Thyroid gland (tissue), 4 donors: ENCODE measurements around the gene HHAT. TPM values are rescaled to one million over a fixed set of nuclear protein-coding genes. Genes with fewer than 3 reads are reported as not detected.

Experiments
- DNase-seq, 2 donors: peaks; one replicate each; pipeline ENCODE4 v3.0.0-alpha.2; 2019
- H3K27ac ChIP-seq, 3 donors: fragments of 200-600 bp; sonication (generic); 1 replicate in 2 of 3; 2 replicates in 1 of 3; pipeline ENCODE4 v1.5.1; 2016 to 2019; ENCODE audit warnings: mild to moderate bottlenecking in 1 of 3, moderate library complexity in 1 of 3
- H3K27me3 ChIP-seq: fragments of 200-600 bp; sonication (generic); one replicate; pipeline ENCODE4 v1.5.1; 2019
- H3K36me3 ChIP-seq, 2 donors: fragments of 200-600 bp; sonication (generic); one replicate each; pipeline ENCODE4 v1.5.1; 2016 to 2019
- H3K4me1 ChIP-seq, 2 donors: fragments of 200-600 bp; sonication (generic); one replicate each; pipeline ENCODE4 v1.5.1; 2017 to 2019
- H3K4me3 ChIP-seq, 3 donors: fragments of 200-600 bp; sonication (generic); replicated peaks in 1 of 3; 1 replicate in 2 of 3; 2 replicates in 1 of 3; pipeline ENCODE4 v1.5.1; 2016; ENCODE audit warnings: mild to moderate bottlenecking in 1 of 3
- H3K9me3 ChIP-seq: fragments of 200-600 bp; sonication (generic); one replicate; pipeline ENCODE4 v1.5.1; 2017
- CTCF ChIP-seq, 6 experiments: fragments of 200-600 bp in 3 of 6; fragments of 450-650 bp in 3 of 6; sonication (generic) in 3 of 6; IDR thresholded peaks; one replicate each; pipeline ENCODE4 v1.5.1; 2016 to 2019; ENCODE audit warnings: antibody characterized with exemption in 6 of 6, mild to moderate bottlenecking in 2 of 6, inconsistent platforms in 1 of 6, moderate library complexity in 1 of 6
- POLR2A ChIP-seq, 2 donors: fragments of 450-650 bp; IDR thresholded peaks; one replicate each; pipeline ENCODE4 v1.6.1; 2017; ENCODE audit warnings: antibody characterized with exemption in 2 of 2, mild to moderate bottlenecking in 2 of 2, moderate library complexity in 1 of 2
- WGBS, 2 donors: methylation state at CpG; one replicate each; pipeline ENCODE4 v1.1.5; 2017; 5-methylcytosine and 5-hydroxymethylcytosine counted together
- intact Hi-C: fragments of 100-400 bp; cut with DNase I; formaldehyde crosslinking; loops from one replicate; pipeline ENCODE4 v1.15.1; 2023
- total RNA-seq, 4 donors: library from RNA; depleted of rRNA; stranded (reverse); fragments of >200 nt; gene quantifications; one replicate each; pipeline ENCODE4 v1.2.3, GENCODE V29; 2016

HHAT gene
- total RNA-seq, 4 donors from 2014 or later: 7.9 to 15.9 (median 10.5) TPM

- Histone ChIP-seq H3K4me3 (no peak overlapping the region), H3K27me3 (no peaks in the 10 kb centered on the region), H3K27ac (no peak overlapping the region), H3K9me3 (no peaks in the 10 kb centered on the region), H3K36me3 (no peaks in the 10 kb centered on the region), H3K4me1 (peaks cover 0 to 15% of the 10 kb centered on the region in 2 donors)
- intact Hi-C loops: no loop called here
- TF ChIP-seq CTCF (IDR thresholded peaks at IDR 0.05): no peak
- no peak for TF ChIP-seq POLR2A (IDR thresholded peaks at IDR 0.05)
- WGBS, 2 donors: 50% methylated on average over 3 of the region's 3 CpGs
- DNase-seq: no peak
Observed at GRCh38 chr1:210594605-210595004, 265.9 kb downstream of the HHAT start.

GRCh38 chr1:210596641-210597040 is 267.9 kb downstream of the HHAT start:
- no peak overlapping the region for H3K4me3 ChIP-seq
- intact Hi-C loops: no loop called here
- no peaks in the 10 kb centered on the region for H3K9me3 ChIP-seq
- DNase-seq: no peak
- H3K4me1 ChIP-seq: peaks cover 0 to 15% of the 10 kb centered on the region in 2 donors
- TF ChIP-seq CTCF (IDR thresholded peaks at IDR 0.05) (no peak), POLR2A (IDR thresholded peaks at IDR 0.05) (no peak)
- no peaks in the 10 kb centered on the region for H3K36me3 ChIP-seq
- no peaks in the 10 kb centered on the region for H3K27me3 ChIP-seq
- H3K27ac ChIP-seq: no peak overlapping the region
- 89 to 91% methylated on average over 2 of the region's 2 CpGs for WGBS, 2 donors

- DNase-seq: peak; percentile 25 to 36
- intact Hi-C loops: no loop called here
- no peaks in the 10 kb centered on the region for H3K36me3 ChIP-seq
- H3K4me3 ChIP-seq: no peak overlapping the region
- H3K27me3 ChIP-seq: no peaks in the 10 kb centered on the region
- peak overlapping the region in 2 of 3 donors; percentile 27 to 56 for H3K27ac ChIP-seq
- H3K4me1 ChIP-seq: peaks cover 0 to 15% of the 10 kb centered on the region in 2 donors
- TF ChIP-seq CTCF (IDR thresholded peaks at IDR 0.05) (no peak), POLR2A (IDR thresholded peaks at IDR 0.05) (no peak)
- H3K9me3 ChIP-seq: no peaks in the 10 kb centered on the region
- WGBS, 2 donors: 82 to 85% methylated on average over 1 of the region's 1 CpG
Observed at GRCh38 chr1:210597555-210598134, 268.9 kb downstream of the HHAT start.

GRCh38 chr1:210598135-210598652 is 269.5 kb downstream of the HHAT start:
- TF ChIP-seq POLR2A (IDR thresholded peaks at IDR 0.05): no peak
- TF ChIP-seq CTCF (IDR thresholded peaks at IDR 0.05): no peak
- peak overlapping the region in 2 of 3 donors; percentile 27 to 56 for H3K27ac ChIP-seq
- intact Hi-C loops: no loop called here
- H3K4me3 ChIP-seq: no peak overlapping the region
- H3K27me3 ChIP-seq: no peaks in the 10 kb centered on the region
- no peaks in the 10 kb centered on the region for H3K36me3 ChIP-seq
- peak; percentile 40 to 41 for DNase-seq
- 75 to 88% methylated on average over 3 of the region's 3 CpGs for WGBS, 2 donors
- H3K9me3 ChIP-seq: no peaks in the 10 kb centered on the region
- peaks cover 0 to 15% of the 10 kb centered on the region in 2 donors for H3K4me1 ChIP-seq

- Histone ChIP-seq H3K27me3 (no peaks in the 10 kb centered on the region), H3K4me1 (peaks cover 0 to 15% of the 10 kb centered on the region in 2 donors), H3K36me3 (no peaks in the 10 kb centered on the region), H3K4me3 (no peak overlapping the region), H3K9me3 (no peaks in the 10 kb centered on the region), H3K27ac (no peak overlapping the region)
- TF ChIP-seq POLR2A (IDR thresholded peaks at IDR 0.05) (no peak), CTCF (IDR thresholded peaks at IDR 0.05) (no peak)
- no peak for DNase-seq
- intact Hi-C loops: no loop called here
- 88 to 91% methylated on average over 5 of the region's 5 CpGs for WGBS, 2 donors
Observed at GRCh38 chr1:210600421-210601159, 271.9 kb downstream of the HHAT start.
